ENCODE measurements around the gene FGF7.
"Not testable (repeated sequence)": the region's sequence is repeated elsewhere in the genome, so short reads cannot be mapped to it uniquely, and the experiment has no call there.

Gene FGF7

GRCh38 chr15:49495993-49496753, 73.1 kb downstream of the FGF7 start:
- DNase-seq, result no peak

- no peak for DNase-seq
Observed at GRCh38 chr15:49501586-49501985, 78.5 kb downstream of the FGF7 start.

- no peak for DNase-seq
Observed at GRCh38 chr15:49506341-49506740, 83.3 kb downstream of the FGF7 start.

- DNase-seq, result no peak
Observed at GRCh38 chr15:49507261-49507660, 84.2 kb downstream of the FGF7 start.

- DNase-seq, result not testable (repeated sequence)
Observed at GRCh38 chr15:49512739-49513138, 89.7 kb downstream of the FGF7 start.

GRCh38 chr15:49521802-49522201, 98.8 kb downstream of the FGF7 start:
- no peak for DNase-seq

- DNase-seq, result no peak
Observed at GRCh38 chr15:49528289-49528688, 105.2 kb downstream of the FGF7 start.

- no peak for DNase-seq
Observed at GRCh38 chr15:49530092-49530491, 107.0 kb downstream of the FGF7 start.
